ENCODE measurements around the gene IL23R.

DNA sequence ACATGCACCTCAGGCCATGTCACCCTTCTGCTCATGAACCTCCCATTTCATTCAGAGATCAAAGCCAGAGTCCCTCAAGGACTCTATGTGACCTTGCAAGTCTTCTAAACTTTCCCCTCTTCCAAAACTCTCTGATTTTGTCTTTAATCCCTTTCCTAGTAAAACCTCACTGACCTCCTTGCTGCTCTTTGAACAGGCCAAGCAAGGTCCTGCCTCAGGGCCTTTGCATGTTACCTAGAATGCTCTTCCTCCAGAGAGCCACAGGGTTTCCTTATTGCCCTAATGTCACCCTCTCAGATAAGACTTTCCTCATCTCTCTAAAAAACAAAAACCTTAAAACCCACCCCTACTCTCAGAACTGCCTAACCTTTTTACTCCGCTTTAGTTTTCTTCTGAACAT, 26.6 kb downstream of the IL23R start:
- TF ChIP-seq, protein P1, sequence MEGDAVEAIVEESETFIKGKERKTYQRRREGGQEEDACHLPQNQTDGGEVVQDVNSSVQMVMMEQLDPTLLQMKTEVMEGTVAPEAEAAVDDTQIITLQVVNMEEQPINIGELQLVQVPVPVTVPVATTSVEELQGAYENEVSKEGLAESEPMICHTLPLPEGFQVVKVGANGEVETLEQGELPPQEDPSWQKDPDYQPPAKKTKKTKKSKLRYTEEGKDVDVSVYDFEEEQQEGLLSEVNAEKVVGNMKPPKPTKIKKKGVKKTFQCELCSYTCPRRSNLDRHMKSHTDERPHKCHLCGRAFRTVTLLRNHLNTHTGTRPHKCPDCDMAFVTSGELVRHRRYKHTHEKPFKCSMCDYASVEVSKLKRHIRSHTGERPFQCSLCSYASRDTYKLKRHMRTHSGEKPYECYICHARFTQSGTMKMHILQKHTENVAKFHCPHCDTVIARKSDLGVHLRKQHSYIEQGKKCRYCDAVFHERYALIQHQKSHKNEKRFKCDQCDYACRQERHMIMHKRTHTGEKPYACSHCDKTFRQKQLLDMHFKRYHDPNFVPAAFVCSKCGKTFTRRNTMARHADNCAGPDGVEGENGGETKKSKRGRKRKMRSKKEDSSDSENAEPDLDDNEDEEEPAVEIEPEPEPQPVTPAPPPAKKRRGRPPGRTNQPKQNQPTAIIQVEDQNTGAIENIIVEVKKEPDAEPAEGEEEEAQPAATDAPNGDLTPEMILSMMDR (IDR thresholded peaks at IDR 0.05; ENCODE audit: extremely low read depth in 1 of 2, insufficient read depth in 1 of 2, low read depth in 1 of 2, low read length in 2 of 2) = no peak
- TF ChIP-seq, protein P2, sequence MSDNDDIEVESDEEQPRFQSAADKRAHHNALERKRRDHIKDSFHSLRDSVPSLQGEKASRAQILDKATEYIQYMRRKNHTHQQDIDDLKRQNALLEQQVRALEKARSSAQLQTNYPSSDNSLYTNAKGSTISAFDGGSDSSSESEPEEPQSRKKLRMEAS (IDR thresholded peaks at IDR 0.05; ENCODE audit: insufficient read depth, insufficient read length) = no peak
- no peak for TF ChIP-seq POLR2A (IDR thresholded peaks at IDR 0.05; ENCODE audit: low read depth, low read length)
